B cell (primary cell): ENCODE measurements around the gene CD52. TPM values are rescaled to one million over a fixed set of nuclear protein-coding genes. Genes with fewer than 3 reads are reported as not detected.

ENCODE experiments used
- ATAC-seq: fragments of 200-7000 bp; cut with Tn5 transposase; one replicate; pipeline ENCODE4 v1.10.0; 2021; ENCODE audit warnings: low read depth, mild to moderate bottlenecking, moderate number of reproducible peaks, moderate library complexity
- CTCF ChIA-PET: fragments of 350-600 bp; sonication (Branson Sonifier 250); formaldehyde crosslinking; loops from one replicate; lab custom pipeline; 2021; ENCODE audit warnings: antibody characterized with exemption, inconsistent platforms; lab: Charles Lee
- POLR2A ChIA-PET: fragments of 350-600 bp; sonication (Branson Sonifier 250); formaldehyde crosslinking; loops from one replicate; lab custom pipeline; 2021; ENCODE audit warnings: antibody characterized with exemption; lab: Charles Lee
- DNase-seq: peaks from one replicate; pipeline ENCODE4 v3.0.0; 2013
- H2AFZ ChIP-seq: 2 replicates; pipeline ENCODE4 v1.6.1; 2012; ENCODE audit warnings: mild to moderate bottlenecking, low read depth, low read length; ENCODE audit not compliant: insufficient read depth, poor library complexity, severe bottlenecking
- H3K27ac ChIP-seq, 2 donors: 1 replicate in 1 of 2; 2 replicates in 1 of 2; pipeline ENCODE4 v1.5.1; 2012 to 2013; ENCODE audit warnings: low read length in 2 of 2, mild to moderate bottlenecking in 2 of 2, moderate library complexity in 1 of 2
- H3K27me3 ChIP-seq, 4 experiments: fragments of 200-600 bp in 1 of 4; sonication (generic) in 1 of 4; replicated peaks in 1 of 4; 1 replicate in 2 of 4; 2 replicates in 2 of 4; pipeline versions ENCODE4 v1.6.1 to v1.7.0; 2013 to 2016; ENCODE audit warnings: low read length in 3 of 4, mild to moderate bottlenecking in 2 of 4, mixed read lengths in 1 of 4, moderate library complexity in 1 of 4; ENCODE audit not compliant: insufficient read depth in 4 of 4, control insufficient read depth in 3 of 4; ENCODE audit errors: control extremely low read depth in 1 of 4
- H3K36me3 ChIP-seq, 2 experiments: replicated peaks in 1 of 2; 1 replicate in 1 of 2; 2 replicates in 1 of 2; pipeline versions ENCODE4 v1.6.1 to v1.7.1; 2013; ENCODE audit warnings: low read length in 1 of 2; ENCODE audit not compliant: insufficient read depth in 2 of 2, control insufficient read depth in 1 of 2; ENCODE audit errors: control extremely low read depth in 1 of 2, extremely low read depth in 1 of 2
- H3K4me1 ChIP-seq, 2 donors: fragments of 200-600 bp in 1 of 2; sonication (generic) in 1 of 2; 1 replicate in 1 of 2; 2 replicates in 1 of 2; pipeline versions ENCODE4 v1.5.1 to v1.6.1; 2013 to 2017; ENCODE audit warnings: low read length in 2 of 2; ENCODE audit not compliant: control insufficient read depth in 2 of 2, insufficient read depth in 2 of 2
- H3K4me2 ChIP-seq: replicated peaks from 2 replicates; pipeline ENCODE3; 2012; ENCODE audit warnings: mild to moderate bottlenecking, low read depth, low read length; ENCODE audit not compliant: poor library complexity, severe bottlenecking
- H3K4me3 ChIP-seq, 5 experiments: fragments of 200-600 bp in 1 of 5; sonication (generic) in 1 of 5; 1 replicate in 3 of 5; 2 replicates in 2 of 5; pipeline versions ENCODE4 v1.5.1 to v1.7.0; 2011 to 2016; ENCODE audit warnings: low read length in 4 of 5, mild to moderate bottlenecking in 4 of 5, low read depth in 2 of 5, control low read depth in 1 of 5, moderate library complexity in 1 of 5; ENCODE audit not compliant: insufficient read depth in 1 of 5; ENCODE audit errors: control extremely low read depth in 1 of 5, extremely low read depth in 1 of 5
- H3K79me2 ChIP-seq: fragments of 200-600 bp; sonication (generic); one replicate; pipeline ENCODE4 v1.6.0; 2016; ENCODE audit warnings: low read length; ENCODE audit not compliant: control insufficient read depth, insufficient read depth
- H3K9ac ChIP-seq: fragments of 200-600 bp; sonication (generic); 2 replicates; pipeline ENCODE4 v1.6.1; 2017; ENCODE audit warnings: mild to moderate bottlenecking, low read length, moderate library complexity
- H3K9me3 ChIP-seq, 3 donors: one replicate each; pipeline versions ENCODE4 v1.6.1 to v1.7.1; 2013; ENCODE audit warnings: low read length in 2 of 3; ENCODE audit not compliant: control insufficient read depth in 2 of 3, insufficient read depth in 1 of 3; ENCODE audit errors: control extremely low read depth in 1 of 3
- H4K20me1 ChIP-seq: 2 replicates; pipeline ENCODE4 v1.6.0; 2012; ENCODE audit warnings: mild to moderate bottlenecking, low read length; ENCODE audit not compliant: insufficient read depth, control insufficient read depth, poor library complexity, severe bottlenecking
- H3K27ac Mint-ChIP-seq: one replicate; pipeline ENCODE4 v1.8.0; 2021; ENCODE audit warnings: mixed read lengths
- H3K27me3 Mint-ChIP-seq: one replicate; pipeline ENCODE4 v1.8.0; 2021; ENCODE audit warnings: mixed read lengths
- H3K4me1 Mint-ChIP-seq: one replicate; pipeline ENCODE4 v1.8.0; 2021; ENCODE audit warnings: mixed read lengths
- H3K4me3 Mint-ChIP-seq: one replicate; pipeline ENCODE4 v1.8.0; 2021; ENCODE audit warnings: mixed read lengths
- H3K9me3 Mint-ChIP-seq: one replicate; pipeline ENCODE4 v1.8.0; 2022; ENCODE audit warnings: mixed read lengths; ENCODE audit not compliant: insufficient read depth
- CTCF ChIP-seq: fragments of 200-600 bp; IDR thresholded peaks from one replicate; pipeline ENCODE4 v1.8.0; 2022; ENCODE audit warnings: antibody characterized with exemption, mild to moderate bottlenecking
- EZH2 ChIP-seq: IDR thresholded peaks from 2 replicates; pipeline ENCODE4 v1.6.1; 2012; ENCODE audit warnings: borderline replicate concordance, low read depth, mild to moderate bottlenecking, moderate library complexity, low read length; ENCODE audit not compliant: insufficient read depth, poor library complexity, severe bottlenecking
- WGBS: methylation state at CpG from one replicate; pipeline ENCODE4 v1.1.5; 2013; ENCODE audit warnings: missing lambda C conversion rate; ENCODE audit not compliant: insufficient coverage; 5-methylcytosine and 5-hydroxymethylcytosine counted together
- intact Hi-C: fragments of 100-400 bp; cut with micrococcal nuclease; formaldehyde crosslinking; loops from one replicate; pipeline ENCODE4 v1.10.0; 2022
- polyA plus RNA-seq: library from polyadenylated mRNA; depleted of rRNA; stranded (reverse); fragments of >200 nt; gene quantifications from 2 replicates; pipeline ENCODE4 v1.2.3, GENCODE V29; 2012
- total RNA-seq, 2 donors: library from RNA; stranded (reverse); fragments of 120-200 nt in 1 of 2; gene quantifications; 1 replicate in 1 of 2; 2 replicates in 1 of 2; pipeline versions ENCODE4 v1.2.3 to v1.2.4, GENCODE V29; 2013 to 2022

CD52 gene
- total and polyA plus RNA-seq, 2 donors (not counting 1 experiment from before 2014, with no cell fraction given): 1,116 to 1,597 TPM

GRCh38 chr1:26321315-26322041 lies 3.7 kb downstream of the CD52 start:
- H3K4me3 Mint-ChIP-seq: peak overlapping the region; percentile 89
- intact Hi-C loops: loop anchor here (1.0 kb wide), 8 partner anchors 15 to 216 kb away; partner anchors contain the start of genes CEP85 and ZNF593
- H3K27ac Mint-ChIP-seq: peak overlapping the region; percentile 99
- Histone ChIP-seq H3K9ac (peak overlapping the region; percentile 85), H3K36me3 (peaks cover 0 to 59% of the 10 kb centered on the region in 2 experiments), H3K4me3 (peak overlapping the region in 4 of 5 experiments; percentile 90 to 95 (median 94)), H4K20me1 (peaks cover 67% of the 10 kb centered on the region), H3K4me2 (peak overlapping the region; percentile 73), H3K4me1 (peaks cover 43% of the 10 kb centered on the region in 2 donors), H3K9me3 (no peaks in the 10 kb centered on the region), H3K27ac (peak overlapping the region in 1 of 2 donors; percentile 75), H3K79me2 (peaks cover 55% of the 10 kb centered on the region), H2AFZ (no peak overlapping the region), H3K27me3 (no peaks in the 10 kb centered on the region)
- ChIA-PET POLR2A (interaction anchor here (0.6 to 15.2 kb wide), 14 partner anchors 10 to 881 kb away, joined by 3 to 1239 read pairs (median 4); partner anchors contain the start of genes CEP85 and SH3BGRL3), CTCF (interaction anchor here (0.6 to 30.0 kb wide), 29 partner anchors 9 to 696 kb away, joined by 3 to 1400 read pairs (median 4); partner anchors contain the start of genes CEP85, DHDDS, SH3BGRL3 and UBXN11)
- DNase-seq (peak; percentile 93), ATAC-seq (peak; percentile 66)
- peaks cover 57% of the 10 kb centered on the region for H3K4me1 Mint-ChIP-seq
- no peaks in the 10 kb centered on the region for H3K9me3 Mint-ChIP-seq
- WGBS: 6% methylated on average over 6 of the region's 16 CpGs
- TF ChIP-seq EZH2: no peak
- peak; percentile 92 for TF ChIP-seq CTCF
- H3K27me3 Mint-ChIP-seq: no peaks in the 10 kb centered on the region

- Histone ChIP-seq H3K9me3 (no peaks in the 10 kb centered on the region), H2AFZ (no peak overlapping the region), H3K4me1 (peaks cover 38% of the 10 kb centered on the region in 2 donors), H3K27me3 (no peaks in the 10 kb centered on the region), H3K79me2 (peaks cover 50% of the 10 kb centered on the region), H3K4me3 (no peak overlapping the region), H3K36me3 (peaks cover 0 to 59% of the 10 kb centered on the region in 2 experiments), H3K27ac (peak overlapping the region in 1 of 2 donors; percentile 75), H3K4me2 (peak overlapping the region; percentile 73), H4K20me1 (peaks cover 67% of the 10 kb centered on the region), H3K9ac (peak overlapping the region; percentile 20)
- Mint-ChIP-seq H3K27ac (peak overlapping the region; percentile 99), H3K27me3 (no peaks in the 10 kb centered on the region), H3K9me3 (no peaks in the 10 kb centered on the region), H3K4me1 (peaks cover 54% of the 10 kb centered on the region), H3K4me3 (no peak overlapping the region)
- WGBS: 89% methylated on average over 8 of the region's 10 CpGs
- ATAC-seq (no peak), DNase-seq (no peak)
- ChIA-PET POLR2A (interaction anchor here (0.6 to 15.2 kb wide), 13 partner anchors 10 to 881 kb away, joined by 3 to 1239 read pairs (median 4); partner anchors contain the start of genes CEP85 and SH3BGRL3), CTCF (interaction anchor here (0.6 to 30.0 kb wide), 27 partner anchors 9 to 695 kb away, joined by 3 to 1400 read pairs (median 4); partner anchors contain the start of genes CEP85, DHDDS, SH3BGRL3 and UBXN11)
- TF ChIP-seq CTCF (no peak), EZH2 (no peak)
- intact Hi-C loops: no loop called here
Measured at GRCh38 chr1:26322042-26322331, 4.2 kb downstream of the CD52 start.
